PFSK-1 (cell line): Measurements from ENCODE around the gene FUCA2.

ENCODE experiments used
- POLR2AphosphoS5 ChIP-seq: IDR thresholded peaks from 2 replicates; pipeline ENCODE4 v1.6.1; 2012; ENCODE audit warnings: low read depth, mild to moderate bottlenecking, control low read depth, low read length, moderate library complexity
- REST ChIP-seq, 2 experiments: IDR thresholded peaks; 2 replicates each; pipeline versions ENCODE4 v1.6.1 to v1.8.0; 2011 to 2012; ENCODE audit warnings: low read depth in 2 of 2, low read length in 2 of 2, control low read depth in 1 of 2, inconsistent platforms in 1 of 2, mild to moderate bottlenecking in 1 of 2, moderate library complexity in 1 of 2; ENCODE audit not compliant: insufficient read depth in 1 of 2
- SIN3A ChIP-seq: IDR thresholded peaks from 2 replicates; pipeline ENCODE4 v1.6.1; 2012; ENCODE audit warnings: mild to moderate bottlenecking, low read length, moderate library complexity, borderline replicate concordance; ENCODE audit not compliant: insufficient read depth
- TAF1 ChIP-seq: IDR thresholded peaks from 2 replicates; pipeline ENCODE4 v1.6.1; 2012; ENCODE audit warnings: low read length, control low read depth, borderline replicate concordance; ENCODE audit not compliant: insufficient read depth

- TF ChIP-seq POLR2AphosphoS5 (no peak), TAF1 (no peak), REST (IDR thresholded peaks at IDR 0.05; ENCODE audit: insufficient read depth in 1 of 2, low read depth in 2 of 2, low read length in 2 of 2) (no peak), SIN3A (no peak)
Observed at GRCh38 chr6:143471822-143472221, 39.7 kb downstream of the FUCA2 start.
